Measurements from ENCODE around the gene SF3A2. TPM values are rescaled to one million over a fixed set of nuclear protein-coding genes. Genes with fewer than 3 reads are reported as not detected.

SF3A2 gene
- total RNA-seq, 1 donor from 2014 or later = 156 TPM

- Mint-ChIP-seq H3K4me1 (ENCODE audit: low read depth) (no peaks in the 10 kb centered on the region), H3K27me3 (no peaks in the 10 kb centered on the region), H3K36me3 (ENCODE audit: insufficient read depth) (peaks cover 9% of the 10 kb centered on the region), H3K4me3 (ENCODE audit: low read depth) (no peak overlapping the region), H3K27ac (no peak overlapping the region), H3K9me3 (ENCODE audit: low read depth) (no peaks in the 10 kb centered on the region)
- DNase-seq (ENCODE audit: low spot score, unreplicated experiment) = no peak
- TF ChIP-seq, protein P1, sequence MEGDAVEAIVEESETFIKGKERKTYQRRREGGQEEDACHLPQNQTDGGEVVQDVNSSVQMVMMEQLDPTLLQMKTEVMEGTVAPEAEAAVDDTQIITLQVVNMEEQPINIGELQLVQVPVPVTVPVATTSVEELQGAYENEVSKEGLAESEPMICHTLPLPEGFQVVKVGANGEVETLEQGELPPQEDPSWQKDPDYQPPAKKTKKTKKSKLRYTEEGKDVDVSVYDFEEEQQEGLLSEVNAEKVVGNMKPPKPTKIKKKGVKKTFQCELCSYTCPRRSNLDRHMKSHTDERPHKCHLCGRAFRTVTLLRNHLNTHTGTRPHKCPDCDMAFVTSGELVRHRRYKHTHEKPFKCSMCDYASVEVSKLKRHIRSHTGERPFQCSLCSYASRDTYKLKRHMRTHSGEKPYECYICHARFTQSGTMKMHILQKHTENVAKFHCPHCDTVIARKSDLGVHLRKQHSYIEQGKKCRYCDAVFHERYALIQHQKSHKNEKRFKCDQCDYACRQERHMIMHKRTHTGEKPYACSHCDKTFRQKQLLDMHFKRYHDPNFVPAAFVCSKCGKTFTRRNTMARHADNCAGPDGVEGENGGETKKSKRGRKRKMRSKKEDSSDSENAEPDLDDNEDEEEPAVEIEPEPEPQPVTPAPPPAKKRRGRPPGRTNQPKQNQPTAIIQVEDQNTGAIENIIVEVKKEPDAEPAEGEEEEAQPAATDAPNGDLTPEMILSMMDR (IDR thresholded peaks at IDR 0.05; ENCODE audit: unreplicated experiment) = no peak
Observed at GRCh38 chr19:2191456-2192310, 44.9 kb upstream of the SF3A2 start.

DNA sequence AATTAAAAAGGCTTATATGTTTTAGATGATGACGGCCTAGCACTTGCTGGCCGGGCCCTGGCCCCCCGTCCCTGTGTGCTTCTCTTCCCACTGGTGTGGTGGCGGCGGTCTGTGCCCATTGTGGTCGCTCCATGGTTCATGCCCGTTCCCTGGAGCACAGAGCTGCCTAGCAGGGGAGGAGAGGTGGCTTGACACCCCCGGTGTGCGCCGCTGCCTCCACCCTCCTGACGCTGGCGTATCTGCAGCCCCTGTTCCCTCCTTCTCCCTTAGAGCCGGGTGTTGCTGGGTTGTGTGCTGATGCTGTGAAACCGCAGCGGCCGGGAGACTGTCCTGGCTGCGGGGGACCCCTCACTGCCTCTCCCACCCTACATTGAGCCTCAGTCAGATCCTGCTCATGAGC is 43.8 kb upstream of the SF3A2 start:
- Mint-ChIP-seq H3K27ac (no peak overlapping the region), H3K4me1 (ENCODE audit: low read depth) (no peaks in the 10 kb centered on the region), H3K9me3 (ENCODE audit: low read depth) (no peaks in the 10 kb centered on the region), H3K27me3 (no peaks in the 10 kb centered on the region), H3K36me3 (ENCODE audit: insufficient read depth) (peaks cover 10% of the 10 kb centered on the region), H3K4me3 (ENCODE audit: low read depth) (no peak overlapping the region)
- TF ChIP-seq, protein P1 (IDR thresholded peaks at IDR 0.05; ENCODE audit: unreplicated experiment) = no peak
- DNase-seq (ENCODE audit: low spot score, unreplicated experiment) = no peak

GRCh38 chr19:2193807-2194206 is 42.8 kb upstream of the SF3A2 start:
- Mint-ChIP-seq H3K9me3 (ENCODE audit: low read depth) (no peaks in the 10 kb centered on the region), H3K27ac (no peak overlapping the region), H3K27me3 (no peaks in the 10 kb centered on the region), H3K4me3 (ENCODE audit: low read depth) (no peak overlapping the region), H3K4me1 (ENCODE audit: low read depth) (no peaks in the 10 kb centered on the region), H3K36me3 (ENCODE audit: insufficient read depth) (peaks cover 10% of the 10 kb centered on the region)
- no peak for DNase-seq (ENCODE audit: low spot score, unreplicated experiment)
- TF ChIP-seq, protein P1 (IDR thresholded peaks at IDR 0.05; ENCODE audit: unreplicated experiment) = no peak

DNA sequence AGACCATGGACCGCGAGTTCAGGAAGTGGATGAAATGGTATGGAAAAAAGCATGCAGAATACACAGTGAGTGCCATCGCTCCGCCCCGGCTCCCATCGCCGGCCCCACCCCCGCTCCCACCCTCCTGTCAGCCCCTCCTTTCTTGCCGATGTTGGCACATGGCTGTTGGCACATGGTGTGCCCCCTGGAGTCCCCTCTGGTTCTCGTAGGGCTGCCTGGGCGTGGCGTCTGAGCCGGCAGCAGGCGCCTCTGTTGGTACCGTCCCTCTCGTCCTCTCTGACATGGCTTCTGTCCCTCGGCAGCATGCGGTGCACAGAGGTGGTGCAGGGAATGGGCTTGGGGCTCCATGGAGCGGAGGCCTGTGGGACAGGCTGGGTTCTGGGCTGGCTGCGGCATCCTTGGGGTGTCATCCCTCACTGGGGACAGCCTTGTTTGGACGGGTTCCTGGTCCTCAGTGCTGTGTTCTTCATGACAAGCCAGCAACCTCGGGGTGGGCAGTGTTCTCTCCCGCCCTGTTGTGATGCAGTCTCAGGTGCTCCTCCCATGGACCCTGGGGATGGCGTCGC is 42.0 kb upstream of the SF3A2 start:
- no peaks in the 10 kb centered on the region for H3K9me3 Mint-ChIP-seq (ENCODE audit: low read depth)
- H3K36me3 Mint-ChIP-seq (ENCODE audit: insufficient read depth) = peaks cover 10% of the 10 kb centered on the region
- TF ChIP-seq, protein P1 (IDR thresholded peaks at IDR 0.05; ENCODE audit: unreplicated experiment) = no peak
- H3K4me3 Mint-ChIP-seq (ENCODE audit: low read depth) = no peak overlapping the region
- no peaks in the 10 kb centered on the region for H3K4me1 Mint-ChIP-seq (ENCODE audit: low read depth)
- no peaks in the 10 kb centered on the region for H3K27me3 Mint-ChIP-seq
- no peak overlapping the region for H3K27ac Mint-ChIP-seq
- no peak for DNase-seq (ENCODE audit: low spot score, unreplicated experiment)

GRCh38 chr19:2195361-2195760 is 41.3 kb upstream of the SF3A2 start:
- no peak for DNase-seq (ENCODE audit: low spot score, unreplicated experiment)
- TF ChIP-seq, protein P1 (IDR thresholded peaks at IDR 0.05; ENCODE audit: unreplicated experiment) = no peak
- Mint-ChIP-seq H3K27ac (no peak overlapping the region), H3K9me3 (ENCODE audit: low read depth) (no peaks in the 10 kb centered on the region), H3K4me1 (ENCODE audit: low read depth) (no peaks in the 10 kb centered on the region), H3K27me3 (no peaks in the 10 kb centered on the region), H3K4me3 (ENCODE audit: low read depth) (no peak overlapping the region), H3K36me3 (ENCODE audit: insufficient read depth) (peaks cover 10% of the 10 kb centered on the region)
